ENCODE results near the gene IL7R. TPM values are rescaled to one million over a fixed set of nuclear protein-coding genes. Genes with fewer than 3 reads are reported as not detected.

Gene IL7R
- total RNA-seq, 1 experiment from 2014 or later, result 7.7 TPM

DNA sequence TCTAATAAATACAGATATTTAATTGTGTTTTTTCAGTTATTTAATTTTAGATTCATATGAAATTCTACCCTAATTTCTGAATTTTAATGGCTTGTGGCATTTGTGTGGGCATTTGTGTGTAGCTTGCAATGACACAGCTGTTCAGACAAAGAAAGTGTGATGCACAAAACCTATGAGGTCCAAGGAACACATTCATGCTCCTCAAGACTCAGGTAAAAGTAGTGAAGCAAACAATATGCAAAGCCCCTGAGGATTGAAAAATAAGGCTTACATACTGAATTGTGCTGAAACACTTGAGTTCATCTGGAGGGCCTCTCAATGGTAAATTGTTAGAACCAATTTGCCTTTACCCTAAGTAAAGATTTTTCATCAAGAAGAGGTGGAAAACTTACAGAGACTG, 28.1 kb downstream of the IL7R start:
- no peak for DNase-seq (ENCODE audit: low spot score)
- Histone ChIP-seq H3K36me3 (ENCODE audit: insufficient read depth, low read length, poor library complexity, severe bottlenecking) (no peaks in the 10 kb centered on the region), H3K4me3 (ENCODE audit: low read depth, low read length, poor library complexity, severe bottlenecking) (no peak overlapping the region), H3K9me3 (ENCODE audit: low read depth, low read length, poor library complexity, severe bottlenecking) (no peaks in the 10 kb centered on the region), H3K27ac (ENCODE audit: low read depth, low read length, poor library complexity, severe bottlenecking) (no peak overlapping the region), H3K4me1 (ENCODE audit: insufficient read depth, low read length, poor library complexity, severe bottlenecking) (peaks cover 20% of the 10 kb centered on the region), H3K27me3 (replicated peaks; ENCODE audit: insufficient read depth, low read depth, low read length, poor library complexity) (no peaks in the 10 kb centered on the region)
- intact Hi-C loops (cut with micrococcal nuclease; ENCODE audit: unreplicated experiment), result no loop called here
- BruUV-seq (replicated peaks), result no TSS peak
- TF ChIP-seq, protein P1, sequence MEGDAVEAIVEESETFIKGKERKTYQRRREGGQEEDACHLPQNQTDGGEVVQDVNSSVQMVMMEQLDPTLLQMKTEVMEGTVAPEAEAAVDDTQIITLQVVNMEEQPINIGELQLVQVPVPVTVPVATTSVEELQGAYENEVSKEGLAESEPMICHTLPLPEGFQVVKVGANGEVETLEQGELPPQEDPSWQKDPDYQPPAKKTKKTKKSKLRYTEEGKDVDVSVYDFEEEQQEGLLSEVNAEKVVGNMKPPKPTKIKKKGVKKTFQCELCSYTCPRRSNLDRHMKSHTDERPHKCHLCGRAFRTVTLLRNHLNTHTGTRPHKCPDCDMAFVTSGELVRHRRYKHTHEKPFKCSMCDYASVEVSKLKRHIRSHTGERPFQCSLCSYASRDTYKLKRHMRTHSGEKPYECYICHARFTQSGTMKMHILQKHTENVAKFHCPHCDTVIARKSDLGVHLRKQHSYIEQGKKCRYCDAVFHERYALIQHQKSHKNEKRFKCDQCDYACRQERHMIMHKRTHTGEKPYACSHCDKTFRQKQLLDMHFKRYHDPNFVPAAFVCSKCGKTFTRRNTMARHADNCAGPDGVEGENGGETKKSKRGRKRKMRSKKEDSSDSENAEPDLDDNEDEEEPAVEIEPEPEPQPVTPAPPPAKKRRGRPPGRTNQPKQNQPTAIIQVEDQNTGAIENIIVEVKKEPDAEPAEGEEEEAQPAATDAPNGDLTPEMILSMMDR (conservative IDR thresholded peaks at IDR 0.05; ENCODE audit: low read depth, low read length), result no peak
- no peak for TF ChIP-seq EZH2 (IDR thresholded peaks at IDR 0.05; ENCODE audit: borderline replicate concordance, low read depth, low read length, poor library complexity, severe bottlenecking)
- ChIA-PET CTCF (no interaction called here), POLR2A (ENCODE audit: low non-redundant PET) (no interaction called here)

DNA sequence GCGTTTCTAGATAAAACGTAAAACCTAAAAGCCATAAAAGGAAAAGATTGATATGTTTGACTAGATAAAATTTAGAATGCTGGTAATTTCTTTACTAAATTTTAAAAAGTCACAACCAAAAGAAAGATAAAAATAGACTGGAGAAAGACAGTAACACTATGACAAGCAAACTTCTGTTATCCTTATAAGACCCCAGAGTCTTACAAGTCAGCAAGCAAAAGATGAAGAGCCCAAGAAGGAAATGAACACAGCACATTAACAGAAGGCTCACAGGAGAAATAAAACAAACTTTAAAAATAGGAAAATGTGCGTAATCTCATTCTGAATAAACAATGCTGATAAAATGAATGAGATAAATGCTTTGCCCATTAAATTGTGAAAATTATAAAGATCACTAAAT, 29.7 kb downstream of the IL7R start:
- Histone ChIP-seq H3K36me3 (ENCODE audit: insufficient read depth, low read length, poor library complexity, severe bottlenecking) (no peaks in the 10 kb centered on the region), H3K4me3 (ENCODE audit: low read depth, low read length, poor library complexity, severe bottlenecking) (no peak overlapping the region), H3K27me3 (replicated peaks; ENCODE audit: insufficient read depth, low read depth, low read length, poor library complexity) (no peaks in the 10 kb centered on the region), H3K4me1 (ENCODE audit: insufficient read depth, low read length, poor library complexity, severe bottlenecking) (peaks cover 20% of the 10 kb centered on the region), H3K27ac (ENCODE audit: low read depth, low read length, poor library complexity, severe bottlenecking) (no peak overlapping the region), H3K9me3 (ENCODE audit: low read depth, low read length, poor library complexity, severe bottlenecking) (no peaks in the 10 kb centered on the region)
- no peak for TF ChIP-seq EZH2 (IDR thresholded peaks at IDR 0.05; ENCODE audit: borderline replicate concordance, low read depth, low read length, poor library complexity, severe bottlenecking)
- TF ChIP-seq, protein P1 (conservative IDR thresholded peaks at IDR 0.05; ENCODE audit: low read depth, low read length), result no peak
- no peak for DNase-seq (ENCODE audit: low spot score)
- CTCF ChIA-PET, result no interaction called here
- POLR2A ChIA-PET (ENCODE audit: low non-redundant PET), result no interaction called here
- intact Hi-C loops (cut with micrococcal nuclease; ENCODE audit: unreplicated experiment), result no loop called here
- BruUV-seq (replicated peaks), result no TSS peak

DNA sequence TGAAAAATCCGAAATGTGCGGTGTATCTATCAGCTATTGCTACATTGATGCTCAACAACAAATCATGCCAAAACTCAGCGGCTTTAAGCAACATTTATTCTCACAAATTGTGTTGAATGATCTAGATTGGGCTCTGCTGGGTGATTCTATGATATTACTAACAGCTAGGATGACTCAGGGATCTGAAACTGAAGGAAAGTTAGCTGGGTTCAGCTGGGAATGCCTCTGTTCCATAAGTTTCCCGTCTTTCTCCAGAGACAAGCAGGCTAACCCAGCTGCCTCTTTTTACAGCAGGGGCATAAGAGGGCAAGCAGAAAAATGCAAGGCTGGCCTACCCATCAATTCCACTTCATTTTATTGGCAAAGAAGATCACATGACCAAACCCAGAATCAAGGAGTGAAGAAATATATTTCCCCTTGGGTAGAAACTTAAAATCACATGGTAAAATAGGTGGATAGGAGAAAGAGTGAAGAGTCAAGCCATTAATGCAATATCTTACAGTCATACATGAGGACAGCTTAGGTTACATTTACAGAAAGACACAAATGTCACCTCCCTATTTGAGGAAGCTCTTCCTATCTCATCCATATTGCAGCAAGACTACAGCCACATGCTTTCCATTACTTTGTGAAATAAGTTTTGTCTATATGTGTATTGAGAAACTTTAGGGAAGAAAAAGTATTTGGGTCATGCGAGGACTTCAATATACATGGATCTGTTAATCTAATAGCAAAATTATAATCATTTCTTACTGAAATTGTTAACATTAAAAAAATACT, 30.8 kb downstream of the IL7R start:
- TF ChIP-seq, protein P1 (conservative IDR thresholded peaks at IDR 0.05; ENCODE audit: low read depth, low read length), result no peak
- intact Hi-C loops (cut with micrococcal nuclease; ENCODE audit: unreplicated experiment), result no loop called here
- CTCF ChIA-PET, result no interaction called here
- no peak overlapping the region for H3K4me3 ChIP-seq (ENCODE audit: low read depth, low read length, poor library complexity, severe bottlenecking)
- H3K9me3 ChIP-seq (ENCODE audit: low read depth, low read length, poor library complexity, severe bottlenecking), result no peaks in the 10 kb centered on the region
- no TSS peak for BruUV-seq (replicated peaks)
- H3K36me3 ChIP-seq (ENCODE audit: insufficient read depth, low read length, poor library complexity, severe bottlenecking), result no peaks in the 10 kb centered on the region
- H3K27ac ChIP-seq (ENCODE audit: low read depth, low read length, poor library complexity, severe bottlenecking), result no peak overlapping the region
- POLR2A ChIA-PET (ENCODE audit: low non-redundant PET), result no interaction called here
- H3K27me3 ChIP-seq (replicated peaks; ENCODE audit: insufficient read depth, low read depth, low read length, poor library complexity), result no peaks in the 10 kb centered on the region
- no peak for DNase-seq (ENCODE audit: low spot score)
- H3K4me1 ChIP-seq (ENCODE audit: insufficient read depth, low read length, poor library complexity, severe bottlenecking), result peaks cover 20% of the 10 kb centered on the region
